Dermis blood vessel endothelial cell (primary cell): ENCODE results near the gene CLDN4. TPM values are rescaled to one million over a fixed set of nuclear protein-coding genes. Genes with fewer than 3 reads are reported as not detected.

ENCODE experiments used
- DNase-seq: peaks from one replicate; pipeline ENCODE4 v3.0.0; 2010
- total RNA-seq: library from RNA; depleted of rRNA; stranded (reverse); fragments of >200 nt; gene quantifications from 2 replicates; pipeline ENCODE4 v1.2.3, GENCODE V29; 2014

CLDN4 gene
- total RNA-seq, 1 donor from 2014 or later, result 1.2 TPM

DNA sequence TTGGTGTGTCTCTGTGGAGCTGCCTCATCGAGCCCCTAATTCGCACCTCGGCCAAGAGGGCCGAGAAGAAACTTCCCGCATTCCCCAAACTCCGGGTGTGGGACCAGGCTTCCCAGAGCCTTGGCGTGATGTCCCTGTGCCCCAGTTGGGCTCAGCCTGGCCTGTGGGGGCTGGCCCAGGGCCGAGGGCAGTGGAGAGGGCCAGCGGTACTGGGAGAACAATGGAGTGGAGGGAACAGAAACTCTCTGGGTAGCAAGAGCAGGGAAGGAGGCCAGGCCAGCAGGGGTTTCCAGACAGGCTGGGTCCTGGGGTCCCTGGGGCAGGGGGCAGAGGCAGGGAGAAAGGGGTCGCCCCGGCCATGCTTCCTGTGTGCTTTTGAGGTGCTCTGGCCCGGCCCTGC lies 46.2 kb downstream of the CLDN4 start:
- DNase-seq, result no peak

DNA sequence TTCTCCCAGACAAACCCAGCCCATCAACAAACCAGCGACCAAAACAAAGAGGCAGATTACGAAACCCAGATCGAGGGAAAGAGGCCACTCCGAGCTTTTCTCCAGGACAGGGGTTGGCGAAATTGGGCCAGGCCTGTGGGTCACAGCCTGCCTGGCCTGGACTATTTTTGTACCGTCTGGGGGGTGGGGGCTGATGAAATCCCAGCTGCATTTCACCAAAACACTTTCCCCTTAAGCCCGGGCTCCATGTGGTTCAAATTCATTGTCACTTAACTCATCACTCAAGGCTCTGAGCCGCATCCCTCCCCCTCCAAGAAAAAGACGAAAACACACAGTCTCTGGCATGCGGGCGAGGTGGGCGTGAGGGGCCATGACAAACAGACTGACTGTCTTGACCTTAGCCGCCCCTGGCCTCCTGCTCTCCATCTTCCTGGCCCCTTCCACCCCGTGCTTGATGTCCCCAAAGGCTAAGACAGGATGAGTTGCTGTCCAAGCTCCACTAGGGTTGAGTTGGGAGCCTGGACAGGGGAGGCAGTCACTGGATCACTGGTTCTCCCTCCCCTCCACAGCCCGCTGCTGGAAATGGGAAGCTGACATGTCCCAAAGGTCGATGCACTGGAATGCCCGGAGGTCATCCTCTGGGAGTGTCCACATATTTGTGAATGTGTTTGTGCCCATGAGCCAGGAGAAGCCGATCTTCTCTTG lies 49.3 kb downstream of the CLDN4 start:
- DNase-seq, result no peak

DNA sequence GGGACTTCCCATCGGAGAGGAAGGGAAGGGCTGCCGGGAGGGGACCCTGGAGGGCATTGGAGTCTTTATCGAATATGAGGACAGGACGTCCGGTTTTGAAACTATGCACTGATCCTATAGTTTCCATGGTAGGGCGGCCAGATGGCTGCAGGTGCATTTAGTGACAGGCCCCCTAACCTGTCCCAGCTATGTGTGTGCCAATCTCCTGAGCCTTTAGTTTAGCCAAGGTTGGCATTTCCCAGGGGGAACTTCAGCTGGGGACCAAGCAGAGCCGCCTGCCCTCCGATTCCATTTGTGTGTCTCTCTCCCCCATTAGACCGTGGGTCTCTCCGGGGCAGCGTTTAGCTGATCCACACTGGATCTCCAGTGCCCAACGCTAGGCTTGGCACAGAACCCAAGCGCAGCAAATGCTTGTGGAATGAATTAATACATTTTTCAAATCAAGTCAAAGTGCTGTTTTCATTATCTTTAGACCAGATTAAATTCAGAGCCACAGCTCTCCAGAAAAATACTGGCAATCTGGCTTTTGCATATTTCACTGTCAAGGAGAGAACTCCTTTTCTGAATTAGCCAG lies 50.0 kb downstream of the CLDN4 start:
- peak; percentile 13 for DNase-seq

- peak; percentile 65 for DNase-seq
Measured at GRCh38 chr7:73881352-73882046, 50.7 kb downstream of the CLDN4 start.

GRCh38 chr7:73882047-73882402 lies 51.2 kb downstream of the CLDN4 start:
- DNase-seq, result no peak

Other genes with a start within 250 kb of the CLDN4 start
- not detected in 2 replicates for gene MLXIPL, start 206.5 kb upstream of the CLDN4 start, total RNA-seq
- 2.5 and 5.4 TPM in 2 replicates for gene VPS37D, start 163.2 kb upstream of the CLDN4 start, total RNA-seq
- gene DNAJC30, start 147.5 kb upstream of the CLDN4 start, total RNA-seq, result 0.85 and 1.3 TPM in 2 replicates
- gene BUD23, start 147.4 kb upstream of the CLDN4 start, total RNA-seq, result 27.0 and 31.5 TPM in 2 replicates
- 10.7 and 11.4 TPM in 2 replicates for gene STX1A, start 111.3 kb upstream of the CLDN4 start, total RNA-seq
- gene ABHD11, start 92.2 kb upstream of the CLDN4 start, total RNA-seq, result 6.1 and 7.1 TPM in 2 replicates
- gene CLDN3, start 60.7 kb upstream of the CLDN4 start, total RNA-seq, result 1.4 and 1.5 TPM in 2 replicates
- gene METTL27, start 11.5 kb downstream of the CLDN4 start, total RNA-seq, result 0.70 and 3.2 TPM in 2 replicates
- gene TMEM270, start 30.2 kb downstream of the CLDN4 start, total RNA-seq, result not detected in 2 replicates
- gene ELN, start 197.2 kb downstream of the CLDN4 start, total RNA-seq, result 4.4 and 5.4 TPM in 2 replicates